HepG2 (cell line): ENCODE data around the gene PIANP. TPM values are rescaled to one million over a fixed set of nuclear protein-coding genes. Genes with fewer than 3 reads are reported as not detected.

Experiments used
- ESRRA ChIP-seq: sonication (generic); formaldehyde crosslinking; IDR thresholded peaks from 2 replicates; pipeline ENCODE4 v1.5.1; 2020; ENCODE audit warnings: mild to moderate bottlenecking, low read depth, missing genetic modification reagents
- PPARG ChIP-seq: conservative IDR thresholded peaks from 2 replicates; pipeline ENCODE4 v1.6.1; 2016; ENCODE audit warnings: missing biosample characterization, missing genetic modification reagents
- REXO4 ChIP-seq: sonication (generic); formaldehyde crosslinking; IDR thresholded peaks from 2 replicates; pipeline ENCODE4 v1.8.0; 2022; ENCODE audit warnings: missing genetic modification reagents, mild to moderate bottlenecking, borderline replicate concordance
- RFX5 ChIP-seq: IDR thresholded peaks from 2 replicates; pipeline ENCODE4 v1.6.1; 2011; ENCODE audit warnings: low read depth, low read length, improper control_type of control experiment
- SRY ChIP-seq: sonication (generic); formaldehyde crosslinking; IDR thresholded peaks from 2 replicates; pipeline ENCODE4 v1.8.0; 2022; ENCODE audit warnings: mild to moderate bottlenecking, missing genetic modification reagents
- STAG1 ChIP-seq: sonication (generic); formaldehyde crosslinking; IDR thresholded peaks from 2 replicates; pipeline ENCODE4 v1.4.0; 2020; ENCODE audit warnings: missing genetic modification reagents
- TBX2 ChIP-seq: sonication (generic); formaldehyde crosslinking; IDR thresholded peaks from 2 replicates; pipeline ENCODE4 v1.5.0; 2020; ENCODE audit warnings: missing genetic modification reagents, mild to moderate bottlenecking, borderline replicate concordance
- YEATS2 ChIP-seq: sonication (generic); formaldehyde crosslinking; IDR thresholded peaks from 2 replicates; pipeline ENCODE4 v1.4.0; 2020; ENCODE audit warnings: missing genetic modification reagents, borderline replicate concordance
- ZNF44 ChIP-seq: sonication (generic); formaldehyde crosslinking; IDR thresholded peaks from 2 replicates; pipeline ENCODE4 v1.5.1; 2020; ENCODE audit warnings: mild to moderate bottlenecking, missing genetic modification reagents
- ZNF446 ChIP-seq: sonication (generic); formaldehyde crosslinking; IDR thresholded peaks from 2 replicates; pipeline ENCODE4 v1.5.0; 2020; ENCODE audit warnings: mild to moderate bottlenecking, missing genetic modification reagents
- ZNF496 ChIP-seq: sonication (generic); formaldehyde crosslinking; IDR thresholded peaks from 2 replicates; pipeline ENCODE4 v1.8.1; 2023; ENCODE audit warnings: mild to moderate bottlenecking, moderate library complexity, missing genetic modification reagents; ENCODE audit not compliant: insufficient replicate concordance
- ZNF510 ChIP-seq: sonication (generic); formaldehyde crosslinking; IDR thresholded peaks from 2 replicates; pipeline ENCODE4 v1.4.0; 2020; ENCODE audit warnings: low read depth, mild to moderate bottlenecking, missing genetic modification reagents
- ZNF7 ChIP-seq: IDR thresholded peaks from 2 replicates; pipeline ENCODE4 v1.6.1; 2016; ENCODE audit warnings: missing biosample characterization, missing genetic modification reagents
- polyA plus RNA-seq, 8 experiments: library from polyadenylated mRNA; depleted of rRNA in 3 of 8; stranded (reverse) in 7 of 8; unstranded in 1 of 8; fragments of >200 nt; fragmentation: Illumina TruSeq in 4 of 8; extraction: Trizol in 4 of 8; gene quantifications; 2 replicates each; pipeline versions ENCODE4 v1.2.1 to v1.2.3, GENCODE V29; 2011 to 2016; ENCODE audit warnings: low read depth in 4 of 8, missing spikeins in 1 of 8, mixed read lengths in 1 of 8; ENCODE audit not compliant: insufficient read depth in 1 of 8
- total RNA-seq, 5 experiments: library from RNA; depleted of rRNA; stranded (reverse); fragments of >200 nt; fragmentation: Illumina TruSeq; extraction: Trizol; gene quantifications; 2 replicates each; pipeline ENCODE4 v1.2.3, GENCODE V29; 2016; ENCODE audit warnings: low read depth in 1 of 5
- TF ChIP-seq, protein P1 (sequence below): sonication (generic); formaldehyde crosslinking; IDR thresholded peaks from 2 replicates; pipeline ENCODE4 v1.8.1; 2023; ENCODE audit warnings: mild to moderate bottlenecking, moderate library complexity, missing genetic modification reagents
- TF ChIP-seq, protein P2 (sequence below): sonication (generic); formaldehyde crosslinking; IDR thresholded peaks from 2 replicates; pipeline ENCODE4 v1.5.0; 2020; ENCODE audit warnings: mild to moderate bottlenecking, missing genetic modification reagents, borderline replicate concordance
- TF ChIP-seq, protein P3 (sequence below): sonication (generic); formaldehyde crosslinking; IDR thresholded peaks from 2 replicates; pipeline ENCODE4 v1.5.0; 2020; ENCODE audit warnings: missing genetic modification reagents, mild to moderate bottlenecking, borderline replicate concordance
- TF ChIP-seq, protein P4 (sequence below): sonication (generic); formaldehyde crosslinking; IDR thresholded peaks from 2 replicates; pipeline ENCODE4 v1.4.0; 2020; ENCODE audit warnings: mild to moderate bottlenecking, missing genetic modification reagents

Gene PIANP
- total and polyA plus RNA-seq, 2 of the 13 experiments (the other 11 are each of a cell fraction or from before 2014, with no cell fraction given) = not detected

DNA sequence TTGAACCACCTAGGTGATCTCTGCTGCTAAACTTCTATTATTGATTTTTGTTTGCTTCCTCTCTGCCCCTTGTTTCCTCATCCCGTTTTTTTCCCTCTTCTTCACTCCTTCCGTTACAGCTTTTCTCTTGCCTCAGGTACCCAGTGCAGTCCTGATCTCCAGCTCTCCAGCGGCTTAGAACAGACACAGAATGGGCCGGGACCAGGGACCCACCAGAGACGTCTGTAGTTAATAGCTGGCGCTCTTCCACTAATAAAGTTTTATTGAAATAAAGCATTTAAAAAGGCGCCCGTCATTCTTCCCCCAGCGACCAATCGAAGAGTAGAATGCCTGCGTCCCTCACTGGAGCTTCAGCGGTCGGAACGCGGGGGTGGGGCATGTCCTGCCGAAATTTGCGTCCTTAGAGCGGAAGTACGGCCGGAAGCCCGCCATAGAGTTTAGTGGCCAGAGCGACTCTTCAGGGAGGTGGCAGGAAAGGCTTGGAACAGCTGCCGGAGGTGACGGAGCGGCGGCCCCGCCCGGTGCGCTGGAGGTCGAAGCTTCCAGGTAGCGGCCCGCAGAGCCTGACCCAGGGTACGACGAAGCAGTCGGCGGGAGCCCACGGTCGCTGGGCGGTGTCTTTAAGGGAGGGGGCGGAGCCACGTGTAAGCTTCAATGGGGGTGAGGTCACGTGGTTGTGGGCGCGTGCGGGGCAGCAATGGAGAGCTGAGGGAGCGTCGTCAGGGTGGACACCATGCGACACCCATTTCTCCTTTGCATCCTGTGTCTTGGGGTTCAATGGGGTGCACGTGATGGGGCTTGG, 23.2 kb upstream of the PIANP start, which contains the start of gene COPS7A (continued):
- TF ChIP-seq, protein P1, sequence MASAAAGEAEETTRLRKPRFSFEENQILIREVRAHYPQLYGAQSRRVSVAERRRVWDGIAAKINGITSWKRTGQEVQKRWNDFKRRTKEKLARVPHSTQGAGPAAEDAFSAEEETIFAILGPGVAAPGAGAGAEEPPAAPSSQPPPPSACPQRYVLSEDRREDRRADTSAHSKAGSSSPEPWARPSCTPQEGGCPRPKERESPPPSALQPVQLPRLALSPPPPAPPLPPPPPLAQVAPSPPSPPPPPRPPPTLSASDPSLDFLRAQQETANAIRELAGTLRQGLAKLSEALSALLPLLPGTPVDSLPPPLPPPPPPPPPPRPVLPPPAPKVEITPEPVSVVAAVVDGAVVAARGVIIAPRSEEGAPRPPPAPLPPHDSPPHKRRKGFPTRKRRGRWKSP (CRISPR knock-in tag) = peak; percentile 91; the same call in 1 of the 2 replicates
- TF ChIP-seq, protein P2, sequence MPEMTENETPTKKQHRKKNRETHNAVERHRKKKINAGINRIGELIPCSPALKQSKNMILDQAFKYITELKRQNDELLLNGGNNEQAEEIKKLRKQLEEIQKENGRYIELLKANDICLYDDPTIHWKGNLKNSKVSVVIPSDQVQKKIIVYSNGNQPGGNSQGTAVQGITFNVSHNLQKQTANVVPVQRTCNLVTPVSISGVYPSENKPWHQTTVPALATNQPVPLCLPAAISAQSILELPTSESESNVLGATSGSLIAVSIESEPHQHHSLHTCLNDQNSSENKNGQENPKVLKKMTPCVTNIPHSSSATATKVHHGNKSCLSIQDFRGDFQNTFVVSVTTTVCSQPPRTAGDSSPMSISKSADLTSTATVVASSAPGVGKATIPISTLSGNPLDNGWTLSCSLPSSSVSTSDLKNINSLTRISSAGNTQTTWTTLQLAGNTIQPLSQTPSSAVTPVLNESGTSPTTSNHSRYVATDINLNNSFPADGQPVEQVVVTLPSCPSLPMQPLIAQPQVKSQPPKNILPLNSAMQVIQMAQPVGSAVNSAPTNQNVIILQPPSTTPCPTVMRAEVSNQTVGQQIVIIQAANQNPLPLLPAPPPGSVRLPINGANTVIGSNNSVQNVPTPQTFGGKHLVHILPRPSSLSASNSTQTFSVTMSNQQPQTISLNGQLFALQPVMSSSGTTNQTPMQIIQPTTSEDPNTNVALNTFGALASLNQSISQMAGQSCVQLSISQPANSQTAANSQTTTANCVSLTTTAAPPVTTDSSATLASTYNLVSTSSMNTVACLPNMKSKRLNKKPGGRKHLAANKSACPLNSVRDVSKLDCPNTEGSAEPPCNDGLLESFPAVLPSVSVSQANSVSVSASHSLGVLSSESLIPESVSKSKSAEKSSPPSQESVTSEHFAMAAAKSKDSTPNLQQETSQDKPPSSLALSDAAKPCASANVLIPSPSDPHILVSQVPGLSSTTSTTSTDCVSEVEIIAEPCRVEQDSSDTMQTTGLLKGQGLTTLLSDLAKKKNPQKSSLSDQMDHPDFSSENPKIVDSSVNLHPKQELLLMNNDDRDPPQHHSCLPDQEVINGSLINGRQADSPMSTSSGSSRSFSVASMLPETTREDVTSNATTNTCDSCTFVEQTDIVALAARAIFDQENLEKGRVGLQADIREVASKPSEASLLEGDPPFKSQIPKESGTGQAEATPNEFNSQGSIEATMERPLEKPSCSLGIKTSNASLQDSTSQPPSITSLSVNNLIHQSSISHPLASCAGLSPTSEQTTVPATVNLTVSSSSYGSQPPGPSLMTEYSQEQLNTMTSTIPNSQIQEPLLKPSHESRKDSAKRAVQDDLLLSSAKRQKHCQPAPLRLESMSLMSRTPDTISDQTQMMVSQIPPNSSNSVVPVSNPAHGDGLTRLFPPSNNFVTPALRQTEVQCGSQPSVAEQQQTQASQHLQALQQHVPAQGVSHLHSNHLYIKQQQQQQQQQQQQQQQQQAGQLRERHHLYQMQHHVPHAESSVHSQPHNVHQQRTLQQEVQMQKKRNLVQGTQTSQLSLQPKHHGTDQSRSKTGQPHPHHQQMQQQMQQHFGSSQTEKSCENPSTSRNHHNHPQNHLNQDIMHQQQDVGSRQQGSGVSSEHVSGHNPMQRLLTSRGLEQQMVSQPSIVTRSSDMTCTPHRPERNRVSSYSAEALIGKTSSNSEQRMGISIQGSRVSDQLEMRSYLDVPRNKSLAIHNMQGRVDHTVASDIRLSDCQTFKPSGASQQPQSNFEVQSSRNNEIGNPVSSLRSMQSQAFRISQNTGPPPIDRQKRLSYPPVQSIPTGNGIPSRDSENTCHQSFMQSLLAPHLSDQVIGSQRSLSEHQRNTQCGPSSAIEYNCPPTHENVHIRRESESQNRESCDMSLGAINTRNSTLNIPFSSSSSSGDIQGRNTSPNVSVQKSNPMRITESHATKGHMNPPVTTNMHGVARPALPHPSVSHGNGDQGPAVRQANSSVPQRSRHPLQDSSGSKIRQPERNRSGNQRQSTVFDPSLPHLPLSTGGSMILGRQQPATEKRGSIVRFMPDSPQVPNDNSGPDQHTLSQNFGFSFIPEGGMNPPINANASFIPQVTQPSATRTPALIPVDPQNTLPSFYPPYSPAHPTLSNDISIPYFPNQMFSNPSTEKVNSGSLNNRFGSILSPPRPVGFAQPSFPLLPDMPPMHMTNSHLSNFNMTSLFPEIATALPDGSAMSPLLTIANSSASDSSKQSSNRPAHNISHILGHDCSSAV = no peak
- no peak for TF ChIP-seq ZNF496 (CRISPR knock-in tag)
- TF ChIP-seq ESRRA (CRISPR knock-in tag) = peak; percentile 80
- TF ChIP-seq, protein P3, sequence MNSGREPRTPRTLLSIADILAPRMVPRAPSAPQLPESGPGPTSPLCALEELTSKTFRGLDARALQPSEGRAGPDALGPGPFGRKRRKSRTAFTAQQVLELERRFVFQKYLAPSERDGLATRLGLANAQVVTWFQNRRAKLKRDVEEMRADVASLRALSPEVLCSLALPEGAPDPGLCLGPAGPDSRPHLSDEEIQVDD = peak; percentile 91; the same call in 1 of the 2 replicates
- peak; percentile 64; the same call in 1 of the 2 replicates for TF ChIP-seq PPARG (CRISPR knock-in tag)
- TF ChIP-seq RFX5 = no peak; the same call in 1 of the 2 replicates
- TF ChIP-seq ZNF446 = peak; percentile 80; the same call in 1 of the 2 replicates
- peak; percentile 92; the same call in 1 of the 2 replicates for TF ChIP-seq SRY (CRISPR knock-in tag)
- 0 out of 2 replicates have a peak, but pooled peaks have one; percentile 63 for TF ChIP-seq ZNF510 (CRISPR knock-in tag)
- TF ChIP-seq YEATS2 = peak; percentile 97
- TF ChIP-seq TBX2 (CRISPR knock-in tag) = peak; percentile 80; the same call in 1 of the 2 replicates
- TF ChIP-seq, protein P4, sequence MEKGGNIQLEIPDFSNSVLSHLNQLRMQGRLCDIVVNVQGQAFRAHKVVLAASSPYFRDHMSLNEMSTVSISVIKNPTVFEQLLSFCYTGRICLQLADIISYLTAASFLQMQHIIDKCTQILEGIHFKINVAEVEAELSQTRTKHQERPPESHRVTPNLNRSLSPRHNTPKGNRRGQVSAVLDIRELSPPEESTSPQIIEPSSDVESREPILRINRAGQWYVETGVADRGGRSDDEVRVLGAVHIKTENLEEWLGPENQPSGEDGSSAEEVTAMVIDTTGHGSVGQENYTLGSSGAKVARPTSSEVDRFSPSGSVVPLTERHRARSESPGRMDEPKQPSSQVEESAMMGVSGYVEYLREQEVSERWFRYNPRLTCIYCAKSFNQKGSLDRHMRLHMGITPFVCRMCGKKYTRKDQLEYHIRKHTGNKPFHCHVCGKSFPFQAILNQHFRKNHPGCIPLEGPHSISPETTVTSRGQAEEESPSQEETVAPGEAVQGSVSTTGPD (CRISPR knock-in tag) = peak; percentile 55; the same call in 1 of the 2 replicates
- peak; percentile 76; the same call in 1 of the 2 replicates for TF ChIP-seq ZNF44
- no peak for TF ChIP-seq STAG1
- 0 out of 2 replicates have a peak, but pooled peaks have one; percentile 74 for TF ChIP-seq REXO4 (CRISPR knock-in tag)
- TF ChIP-seq ZNF7 (CRISPR knock-in tag) = no peak
